Esophagus muscularis mucosa (tissue), 4 donors: ENCODE results near the gene TIMM10. TPM values are rescaled to one million over a fixed set of nuclear protein-coding genes. Genes with fewer than 3 reads are reported as not detected.

Experiments
- DNase-seq: peaks from one replicate; pipeline ENCODE4 v3.0.0-alpha.2; 2017; ENCODE audit errors: extremely low spot score
- H3K27ac ChIP-seq, 4 donors: fragments of 200-600 bp; sonication (generic); replicated peaks in 1 of 4; 1 replicate in 3 of 4; 2 replicates in 1 of 4; pipeline ENCODE4 v1.5.1; 2016 to 2019; ENCODE audit warnings: mild to moderate bottlenecking in 1 of 4
- H3K27me3 ChIP-seq, 4 donors: fragments of 200-600 bp; sonication (generic); one replicate each; pipeline versions ENCODE4 v1.5.1 to v1.6.0; 2016 to 2019
- H3K36me3 ChIP-seq, 4 donors: fragments of 200-600 bp; sonication (generic); one replicate each; pipeline ENCODE4 v1.5.1; 2016 to 2019
- H3K4me1 ChIP-seq, 4 donors: fragments of 200-600 bp; sonication (generic); one replicate each; pipeline ENCODE4 v1.5.1; 2016 to 2019
- H3K4me3 ChIP-seq, 4 donors: fragments of 200-600 bp; sonication (generic); 1 replicate in 2 of 4; 2 replicates in 2 of 4; pipeline ENCODE4 v1.5.1; 2016 to 2019; ENCODE audit warnings: mild to moderate bottlenecking in 4 of 4, moderate library complexity in 1 of 4
- H3K9me3 ChIP-seq, 4 donors: fragments of 200-600 bp; sonication (generic); 1 replicate in 3 of 4; 2 replicates in 1 of 4; pipeline ENCODE4 v1.5.1; 2016 to 2019
- CTCF ChIP-seq, 3 experiments: fragments of 200-600 bp in 2 of 3; fragments of 450-650 bp in 1 of 3; sonication (generic) in 2 of 3; IDR thresholded peaks; one replicate each; pipeline ENCODE4 v1.5.1; 2017 to 2019; ENCODE audit warnings: antibody characterized with exemption in 3 of 3, mild to moderate bottlenecking in 2 of 3, moderate library complexity in 1 of 3
- EP300 ChIP-seq: sonication (generic); formaldehyde crosslinking; IDR thresholded peaks from one replicate; pipeline ENCODE4 v1.6.1; 2017; ENCODE audit warnings: antibody characterized with exemption
- POLR2A ChIP-seq: fragments of 450-650 bp; IDR thresholded peaks from one replicate; pipeline ENCODE4 v1.6.1; 2017; ENCODE audit warnings: antibody characterized with exemption, moderate library complexity, mild to moderate bottlenecking, low read depth
- POLR2AphosphoS5 ChIP-seq, 2 donors: sonication (generic); formaldehyde crosslinking; IDR thresholded peaks; one replicate each; pipeline ENCODE4 v1.6.1; 2017; ENCODE audit warnings: antibody characterized with exemption in 2 of 2
- WGBS: methylation state at CpG from one replicate; pipeline ENCODE4 v1.1.5; 2018; 5-methylcytosine and 5-hydroxymethylcytosine counted together
- intact Hi-C: fragments of 100-400 bp; cut with DNase I; formaldehyde crosslinking; loops from one replicate; pipeline ENCODE4 v1.15.1; 2023
- total RNA-seq, 4 donors: library from RNA; depleted of rRNA; stranded (reverse); fragments of >200 nt; gene quantifications; one replicate each; pipeline versions ENCODE4 v1.1.0 to v1.2.1, GENCODE V29; 2016

The TIMM10 gene
- total RNA-seq, 4 donors from 2014 or later, result 41.9 to 49.1 (median 43.1) TPM

DNA sequence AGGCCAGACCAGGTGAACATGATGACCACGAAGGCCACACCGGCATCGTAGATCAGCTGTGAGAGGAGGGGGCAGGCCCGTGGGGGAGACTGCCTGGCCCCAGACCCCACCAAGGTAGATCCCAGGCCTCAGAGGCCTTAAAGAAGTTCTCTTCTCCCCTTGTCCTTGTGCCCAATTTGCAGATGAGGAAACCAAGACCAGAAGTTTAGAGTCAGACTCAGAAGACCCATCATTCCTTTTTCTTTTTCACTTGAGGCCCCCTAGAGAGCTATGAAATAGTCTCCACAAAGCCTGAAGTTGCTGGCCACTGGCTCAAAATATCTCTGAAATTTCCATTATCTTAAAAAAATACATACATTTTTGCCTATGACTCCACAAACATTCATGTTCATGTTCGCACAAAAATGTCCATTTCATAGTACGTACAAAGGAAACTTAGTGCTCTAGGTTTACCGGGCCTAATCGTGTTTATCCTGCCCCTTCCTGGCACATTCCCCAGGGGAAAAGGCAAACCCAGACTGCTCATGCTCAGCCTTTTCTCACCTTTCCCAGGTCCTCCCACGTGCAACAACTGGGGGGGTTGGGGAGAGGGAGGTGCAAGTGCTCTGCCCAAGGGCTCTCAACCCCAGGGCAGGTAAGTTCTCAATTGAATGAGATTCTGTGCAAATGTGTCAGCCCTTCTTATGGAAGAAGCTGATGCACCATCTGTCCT lies 34.3 kb downstream of the TIMM10 start:
- no peak for DNase-seq
- Histone ChIP-seq H3K4me1 (peaks cover 24 to 31% (median 26%) of the 10 kb centered on the region in 4 donors), H3K27ac (no peak overlapping the region), H3K4me3 (no peak overlapping the region), H3K27me3 (no peaks in the 10 kb centered on the region), H3K9me3 (no peaks in the 10 kb centered on the region), H3K36me3 (peaks cover 5 to 58% (median 17%) of the 10 kb centered on the region in 4 donors)
- 81% methylated on average over 9 of the region's 9 CpGs for WGBS
- TF ChIP-seq EP300 (no peak), POLR2A (no peak), CTCF (IDR thresholded peaks at IDR 0.05) (no peak), POLR2AphosphoS5 (IDR thresholded peaks at IDR 0.05) (no peak)
- intact Hi-C loops, result no loop called here

DNA sequence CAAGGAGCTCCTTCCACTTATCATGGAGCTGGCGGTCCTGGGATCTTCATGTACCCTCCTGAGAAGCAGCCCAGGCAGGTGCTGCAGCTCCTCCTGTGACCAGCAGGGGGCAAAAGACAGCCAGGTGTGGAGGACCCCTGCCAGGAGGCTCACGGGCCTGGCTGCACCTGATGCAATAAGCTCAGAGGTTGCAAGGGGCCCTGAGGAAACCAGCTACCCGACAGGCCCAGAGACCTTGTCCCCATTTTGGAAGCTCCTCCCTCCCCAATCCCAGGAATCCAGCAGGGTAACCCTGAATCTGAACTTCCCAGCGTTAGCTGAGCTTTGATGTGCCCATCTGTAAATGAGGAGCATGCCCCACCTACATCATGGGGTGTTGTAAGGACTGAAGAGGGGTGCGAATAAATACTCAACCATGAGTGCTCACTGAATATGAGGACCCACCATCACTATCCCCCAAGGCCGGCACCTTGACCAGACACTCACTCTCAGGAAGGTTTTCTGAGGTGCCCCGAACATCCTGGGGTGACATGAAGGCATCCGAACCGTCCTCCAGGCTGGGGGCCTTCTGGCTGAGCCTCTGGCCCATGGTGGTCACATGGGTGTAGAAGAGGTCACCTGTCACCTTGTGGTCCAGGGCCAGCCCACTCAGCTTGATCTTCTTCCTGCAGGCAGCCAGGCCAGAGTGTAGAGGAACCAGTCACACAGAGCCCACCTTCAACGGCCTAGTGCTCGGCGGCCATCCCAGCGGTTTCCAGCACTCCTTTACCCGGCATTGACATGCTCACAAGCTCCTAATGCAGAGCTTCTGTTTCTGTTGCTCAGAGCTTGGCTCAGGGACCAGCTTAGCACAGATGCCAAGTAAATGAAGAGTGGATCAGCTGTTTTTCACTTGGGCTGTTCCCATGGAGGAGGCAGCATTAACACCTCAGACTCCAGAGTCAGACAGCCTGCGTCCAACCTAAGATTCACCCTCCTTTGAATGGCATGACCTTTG lies 36.7 kb downstream of the TIMM10 start:
- intact Hi-C loops, result loop anchor here (1.0 kb wide), 1 partner anchor 33 kb away; no protein-coding TSS in a partner anchor
- no peak overlapping the region for H3K27ac ChIP-seq
- no peaks in the 10 kb centered on the region for H3K9me3 ChIP-seq
- H3K36me3 ChIP-seq, result peaks cover 17 to 75% (median 36%) of the 10 kb centered on the region in 4 donors
- TF ChIP-seq POLR2AphosphoS5 (IDR thresholded peaks at IDR 0.05) (no peak), CTCF (IDR thresholded peaks at IDR 0.05) (peak; percentile 84 to 92 (median 87))
- DNase-seq, result no peak
- 89% methylated on average over 12 of the region's 15 CpGs for WGBS
- H3K27me3 ChIP-seq, result no peaks in the 10 kb centered on the region
- no peak overlapping the region for H3K4me3 ChIP-seq
- H3K4me1 ChIP-seq, result peaks cover 3 to 6% (median 5%) of the 10 kb centered on the region in 4 donors

DNA sequence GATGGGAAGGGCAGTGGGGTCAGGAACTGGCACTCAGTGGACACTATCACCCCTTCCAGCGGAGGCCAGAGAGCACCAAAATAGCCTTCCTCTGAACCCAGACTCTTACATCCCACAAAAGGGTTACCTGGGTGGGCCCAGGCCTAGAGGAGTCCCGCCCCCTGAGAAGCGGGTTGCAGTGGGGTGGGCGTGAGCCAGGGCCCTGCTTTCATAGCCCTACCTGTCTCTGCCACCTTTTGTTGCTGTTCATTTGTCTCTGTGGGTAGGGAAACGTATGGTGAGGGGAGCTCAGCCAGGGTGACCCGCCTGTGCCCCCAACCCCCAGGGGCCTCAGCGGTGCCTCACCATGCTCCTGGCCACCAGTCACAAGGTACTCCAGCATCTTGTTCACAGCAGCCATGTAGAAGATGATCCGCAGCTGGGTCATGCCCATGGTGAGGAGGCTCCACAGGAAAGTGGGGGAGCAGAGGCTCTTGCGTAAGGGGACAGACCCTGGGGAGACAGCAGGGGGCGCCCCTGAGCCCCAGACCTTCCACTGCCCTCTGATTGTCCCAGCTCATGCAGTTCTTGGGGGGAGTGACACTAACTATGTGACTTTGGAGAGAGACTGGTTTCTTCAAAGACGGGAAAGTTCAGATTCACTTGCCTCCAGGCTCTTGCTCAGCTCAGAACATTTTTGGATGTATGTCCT lies 39.0 kb downstream of the TIMM10 start:
- TF ChIP-seq CTCF (IDR thresholded peaks at IDR 0.05) (peak; percentile 33 to 65 (median 43)), POLR2A (no peak), POLR2AphosphoS5 (IDR thresholded peaks at IDR 0.05) (no peak), EP300 (no peak)
- Histone ChIP-seq H3K27me3 (no peaks in the 10 kb centered on the region), H3K4me1 (no peaks in the 10 kb centered on the region), H3K9me3 (no peaks in the 10 kb centered on the region), H3K27ac (no peak overlapping the region), H3K4me3 (no peak overlapping the region), H3K36me3 (peaks cover 35 to 81% (median 52%) of the 10 kb centered on the region in 4 donors)
- intact Hi-C loops, result no loop called here
- no peak for DNase-seq
- 89% methylated on average over 8 of the region's 11 CpGs for WGBS

- intact Hi-C loops, result no loop called here
- H3K36me3 ChIP-seq, result peaks cover 40 to 81% (median 57%) of the 10 kb centered on the region in 4 donors
Measured at GRCh38 chr11:57490456-57491248, 39.9 kb downstream of the TIMM10 start.

More at GRCh38 chr11:57490456-57491248, 39.9 kb downstream of the TIMM10 start:
- Histone ChIP-seq H3K4me3 (no peak overlapping the region), H3K4me1 (no peaks in the 10 kb centered on the region), H3K9me3 (no peaks in the 10 kb centered on the region), H3K27ac (no peak overlapping the region), H3K27me3 (no peaks in the 10 kb centered on the region)
- 85% methylated on average over 9 of the region's 9 CpGs for WGBS
- no peak for DNase-seq
- TF ChIP-seq POLR2AphosphoS5 (IDR thresholded peaks at IDR 0.05) (no peak), EP300 (no peak), POLR2A (no peak), CTCF (IDR thresholded peaks at IDR 0.05) (no peak)
